ENCODE data around the gene SKIL.

DNA sequence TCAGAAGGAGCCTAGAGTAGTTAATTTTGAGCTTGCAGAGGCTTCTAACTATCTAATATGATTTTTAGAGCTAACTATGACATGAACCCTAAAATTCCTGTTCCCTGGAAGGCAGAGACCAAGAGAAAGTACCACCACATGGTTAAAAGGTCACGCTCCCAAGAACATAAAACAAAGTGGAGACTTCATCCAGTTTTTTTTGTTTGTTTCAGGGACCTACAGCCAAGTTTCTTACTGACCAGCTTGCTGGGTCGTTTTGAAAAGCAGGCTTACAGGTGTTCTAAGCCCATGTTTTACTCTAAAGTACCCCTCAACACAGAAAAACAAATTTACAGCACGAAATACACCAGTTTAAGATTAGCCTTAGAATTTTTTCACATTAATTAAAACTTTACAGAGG lies 39.6 kb upstream of the SKIL start:
- TF ChIP-seq, protein P1, sequence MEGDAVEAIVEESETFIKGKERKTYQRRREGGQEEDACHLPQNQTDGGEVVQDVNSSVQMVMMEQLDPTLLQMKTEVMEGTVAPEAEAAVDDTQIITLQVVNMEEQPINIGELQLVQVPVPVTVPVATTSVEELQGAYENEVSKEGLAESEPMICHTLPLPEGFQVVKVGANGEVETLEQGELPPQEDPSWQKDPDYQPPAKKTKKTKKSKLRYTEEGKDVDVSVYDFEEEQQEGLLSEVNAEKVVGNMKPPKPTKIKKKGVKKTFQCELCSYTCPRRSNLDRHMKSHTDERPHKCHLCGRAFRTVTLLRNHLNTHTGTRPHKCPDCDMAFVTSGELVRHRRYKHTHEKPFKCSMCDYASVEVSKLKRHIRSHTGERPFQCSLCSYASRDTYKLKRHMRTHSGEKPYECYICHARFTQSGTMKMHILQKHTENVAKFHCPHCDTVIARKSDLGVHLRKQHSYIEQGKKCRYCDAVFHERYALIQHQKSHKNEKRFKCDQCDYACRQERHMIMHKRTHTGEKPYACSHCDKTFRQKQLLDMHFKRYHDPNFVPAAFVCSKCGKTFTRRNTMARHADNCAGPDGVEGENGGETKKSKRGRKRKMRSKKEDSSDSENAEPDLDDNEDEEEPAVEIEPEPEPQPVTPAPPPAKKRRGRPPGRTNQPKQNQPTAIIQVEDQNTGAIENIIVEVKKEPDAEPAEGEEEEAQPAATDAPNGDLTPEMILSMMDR (IDR thresholded peaks at IDR 0.05), result no peak
- TF ChIP-seq POLR2A (IDR thresholded peaks at IDR 0.05), result no peak

All from thyroid gland (tissue), 4 donors.